CD14-positive monocyte (primary cell): ENCODE measurements around the gene AOAH. TPM values are rescaled to one million over a fixed set of nuclear protein-coding genes. Genes with fewer than 3 reads are reported as not detected.
"Not testable (repeated sequence)": the region's sequence is repeated elsewhere in the genome, so short reads cannot be mapped to it uniquely, and the experiment has no call there.

Experiments
- DNase-seq, 3 donors: peaks; one replicate each; pipeline ENCODE4 v3.0.0-alpha.2; 2011 to 2022
- H2AFZ ChIP-seq: 2 replicates; pipeline ENCODE4 v1.6.0; 2012; ENCODE audit warnings: mild to moderate bottlenecking, low read depth, low read length, inconsistent platforms; ENCODE audit not compliant: insufficient read depth, poor library complexity, severe bottlenecking
- H3K27ac ChIP-seq, 2 donors: 1 replicate in 1 of 2; 2 replicates in 1 of 2; pipeline ENCODE4 v1.5.1; 2012 to 2013; ENCODE audit warnings: low read length in 2 of 2, control low read depth in 1 of 2, inconsistent platforms in 1 of 2, low read depth in 1 of 2, mild to moderate bottlenecking in 1 of 2
- H3K27me3 ChIP-seq, 2 donors: one replicate each; pipeline versions ENCODE4 v1.6.0 to v1.6.1; 2011 to 2013; ENCODE audit warnings: low read length in 2 of 2; ENCODE audit not compliant: control insufficient read depth in 2 of 2, insufficient read depth in 2 of 2
- H3K36me3 ChIP-seq, 2 donors: replicated peaks in 1 of 2; 1 replicate in 1 of 2; 2 replicates in 1 of 2; pipeline versions ENCODE4 v1.5.1 to v1.6.1; 2012 to 2013; ENCODE audit warnings: low read length in 2 of 2, control low read depth in 1 of 2, inconsistent platforms in 1 of 2, mild to moderate bottlenecking in 1 of 2; ENCODE audit not compliant: insufficient read depth in 2 of 2, control insufficient read depth in 1 of 2
- H3K4me1 ChIP-seq, 2 donors: 1 replicate in 1 of 2; 2 replicates in 1 of 2; pipeline versions ENCODE4 v1.5.1 to v1.6.1; 2012 to 2013; ENCODE audit warnings: low read length in 2 of 2, control low read depth in 1 of 2, inconsistent platforms in 1 of 2, mild to moderate bottlenecking in 1 of 2, moderate library complexity in 1 of 2; ENCODE audit not compliant: insufficient read depth in 2 of 2, control insufficient read depth in 1 of 2
- H3K4me2 ChIP-seq: replicated peaks from 2 replicates; pipeline ENCODE3; 2012; ENCODE audit warnings: low read length, moderate library complexity, mild to moderate bottlenecking; ENCODE audit not compliant: poor library complexity, severe bottlenecking; ENCODE audit errors: extremely low read depth
- H3K4me3 ChIP-seq, 3 experiments: fragments of 200-600 bp in 1 of 3; sonication (generic) in 1 of 3; replicated peaks in 1 of 3; 1 replicate in 2 of 3; 2 replicates in 1 of 3; pipeline ENCODE4 v1.5.1; 2011 to 2013; ENCODE audit warnings: low read length in 3 of 3, mild to moderate bottlenecking in 3 of 3, control low read depth in 2 of 3, low read depth in 2 of 3, inconsistent platforms in 1 of 3, moderate library complexity in 1 of 3
- H3K79me2 ChIP-seq: 2 replicates; pipeline ENCODE4 v1.6.0; 2012; ENCODE audit warnings: mild to moderate bottlenecking, control low read depth, inconsistent platforms, low read length, moderate library complexity; ENCODE audit not compliant: insufficient read depth
- H3K9ac ChIP-seq: 2 replicates; pipeline ENCODE4 v1.6.0; 2017; ENCODE audit warnings: low read length, mild to moderate bottlenecking; ENCODE audit not compliant: insufficient read depth, poor library complexity, severe bottlenecking
- H3K9me3 ChIP-seq, 2 donors: replicated peaks in 1 of 2; 1 replicate in 1 of 2; 2 replicates in 1 of 2; pipeline versions ENCODE4 v1.5.1 to v1.6.1; 2012 to 2013; ENCODE audit warnings: low read length in 2 of 2, control low read depth in 1 of 2; ENCODE audit not compliant: control insufficient read depth in 1 of 2, insufficient read depth in 1 of 2
- H4K20me1 ChIP-seq: 2 replicates; pipeline ENCODE4 v1.6.0; 2012; ENCODE audit warnings: mild to moderate bottlenecking, low read length, control low read depth, moderate library complexity; ENCODE audit not compliant: insufficient read depth
- H3K27ac Mint-ChIP-seq, 7 donors: one replicate each; pipeline ENCODE4 v1.8.0; 2020; ENCODE audit warnings: mild to moderate bottlenecking in 7 of 7, mixed read lengths in 7 of 7, moderate library complexity in 6 of 7, inconsistent platforms in 2 of 7
- H3K27me3 Mint-ChIP-seq, 3 donors: one replicate each; pipeline ENCODE4 v1.8.0; 2021 to 2022; ENCODE audit warnings: low read depth in 3 of 3, mild to moderate bottlenecking in 3 of 3, mixed read lengths in 3 of 3, moderate library complexity in 3 of 3, inconsistent platforms in 1 of 3
- H3K36me3 Mint-ChIP-seq, 2 donors: one replicate each; pipeline ENCODE4 v1.8.0; 2020; ENCODE audit warnings: mixed read lengths in 2 of 2, inconsistent platforms in 1 of 2, mild to moderate bottlenecking in 1 of 2
- H3K4me1 Mint-ChIP-seq: one replicate; pipeline ENCODE4 v1.8.0; 2020; ENCODE audit warnings: mild to moderate bottlenecking, mixed read lengths
- H3K4me3 Mint-ChIP-seq, 2 donors: one replicate each; pipeline ENCODE4 v1.8.0; 2020; ENCODE audit warnings: mild to moderate bottlenecking in 2 of 2, mixed read lengths in 2 of 2, moderate library complexity in 1 of 2
- H3K9me3 Mint-ChIP-seq, 7 donors: one replicate each; pipeline ENCODE4 v1.8.0; 2020 to 2022; ENCODE audit warnings: mixed read lengths in 7 of 7, mild to moderate bottlenecking in 6 of 7, moderate library complexity in 6 of 7, inconsistent platforms in 2 of 7
- WGBS: methylation state at CpG from one replicate; pipeline ENCODE4 v1.1.5; 2013; ENCODE audit warnings: missing lambda C conversion rate; ENCODE audit not compliant: insufficient coverage; 5-methylcytosine and 5-hydroxymethylcytosine counted together
- intact Hi-C, 2 donors: fragments of 100-400 bp; cut with micrococcal nuclease; formaldehyde crosslinking; loops; one replicate each; pipeline versions ENCODE4 v1.15.0 to v1.15.1; 2023
- polyA plus RNA-seq, 3 donors: library from polyadenylated mRNA; depleted of rRNA in 1 of 3; unstranded in 2 of 3; stranded (reverse) in 1 of 3; fragments of 300-500 nt in 2 of 3; fragments of >200 nt in 1 of 3; fragmentation: Illumina TruSeq in 2 of 3; gene quantifications; 1 replicate in 2 of 3; 2 replicates in 1 of 3; pipeline ENCODE4 v1.2.3, GENCODE V29; 2012 to 2021
- TF ChIP-seq, protein P1 (sequence below): fragments of 200-600 bp; IDR thresholded peaks from one replicate; pipeline ENCODE4 v1.8.0; 2022; ENCODE audit warnings: antibody characterized with exemption, mild to moderate bottlenecking

AOAH gene
- polyA plus RNA-seq, 3 donors, result 305 to 467 (median 349) TPM

DNA sequence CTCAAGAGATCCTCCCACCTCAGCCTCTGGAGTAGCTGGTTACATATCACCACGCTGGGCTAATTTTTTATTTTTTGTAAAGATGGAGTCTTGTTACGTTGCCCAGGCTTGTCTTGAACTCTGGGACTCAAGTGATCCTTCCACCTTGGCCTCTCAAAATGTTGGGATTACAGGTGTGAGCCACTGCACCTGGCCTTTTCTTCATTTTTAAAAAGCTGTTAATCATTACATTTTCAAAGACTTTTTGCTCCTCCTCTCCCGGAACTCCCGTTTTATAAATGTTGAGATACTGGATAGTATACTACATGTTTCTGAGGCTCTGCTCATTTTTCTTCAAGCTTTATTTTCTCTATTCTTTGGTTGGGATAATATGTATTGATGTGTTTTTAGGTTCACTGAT, 16.4 kb downstream of the AOAH start:
- Histone ChIP-seq H3K9me3 (peaks cover 0 to 8% of the 10 kb centered on the region in 2 donors), H3K4me1 (peaks cover 9 to 24% of the 10 kb centered on the region in 2 donors), H3K79me2 (peaks cover 100% of the 10 kb centered on the region), H2AFZ (no peak overlapping the region), H3K4me2 (no peak overlapping the region), H3K36me3 (peaks cover 29 to 71% of the 10 kb centered on the region in 2 donors), H3K9ac (no peak overlapping the region), H4K20me1 (peaks cover 98% of the 10 kb centered on the region), H3K27me3 (no peaks in the 10 kb centered on the region), H3K4me3 (no peak overlapping the region), H3K27ac (no peak overlapping the region)
- peaks cover 75% of the 10 kb centered on the region for H3K4me1 Mint-ChIP-seq
- H3K36me3 Mint-ChIP-seq, result peaks cover 77 to 89% of the 10 kb centered on the region in 2 donors
- peak overlapping the region in 6 of 7 donors; percentile 8 to 83 (median 56) for H3K27ac Mint-ChIP-seq
- H3K27me3 Mint-ChIP-seq, result no peaks in the 10 kb centered on the region
- H3K4me3 Mint-ChIP-seq, result no peak overlapping the region
- WGBS, result 100% methylated on average over 1 of the region's 4 CpGs
- no peak for DNase-seq
- intact Hi-C loops, result no loop called here
- H3K9me3 Mint-ChIP-seq, result peaks cover 3 to 16% (median 11%) of the 10 kb centered on the region in 7 donors
- TF ChIP-seq, protein P1, sequence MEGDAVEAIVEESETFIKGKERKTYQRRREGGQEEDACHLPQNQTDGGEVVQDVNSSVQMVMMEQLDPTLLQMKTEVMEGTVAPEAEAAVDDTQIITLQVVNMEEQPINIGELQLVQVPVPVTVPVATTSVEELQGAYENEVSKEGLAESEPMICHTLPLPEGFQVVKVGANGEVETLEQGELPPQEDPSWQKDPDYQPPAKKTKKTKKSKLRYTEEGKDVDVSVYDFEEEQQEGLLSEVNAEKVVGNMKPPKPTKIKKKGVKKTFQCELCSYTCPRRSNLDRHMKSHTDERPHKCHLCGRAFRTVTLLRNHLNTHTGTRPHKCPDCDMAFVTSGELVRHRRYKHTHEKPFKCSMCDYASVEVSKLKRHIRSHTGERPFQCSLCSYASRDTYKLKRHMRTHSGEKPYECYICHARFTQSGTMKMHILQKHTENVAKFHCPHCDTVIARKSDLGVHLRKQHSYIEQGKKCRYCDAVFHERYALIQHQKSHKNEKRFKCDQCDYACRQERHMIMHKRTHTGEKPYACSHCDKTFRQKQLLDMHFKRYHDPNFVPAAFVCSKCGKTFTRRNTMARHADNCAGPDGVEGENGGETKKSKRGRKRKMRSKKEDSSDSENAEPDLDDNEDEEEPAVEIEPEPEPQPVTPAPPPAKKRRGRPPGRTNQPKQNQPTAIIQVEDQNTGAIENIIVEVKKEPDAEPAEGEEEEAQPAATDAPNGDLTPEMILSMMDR, result no peak

DNA sequence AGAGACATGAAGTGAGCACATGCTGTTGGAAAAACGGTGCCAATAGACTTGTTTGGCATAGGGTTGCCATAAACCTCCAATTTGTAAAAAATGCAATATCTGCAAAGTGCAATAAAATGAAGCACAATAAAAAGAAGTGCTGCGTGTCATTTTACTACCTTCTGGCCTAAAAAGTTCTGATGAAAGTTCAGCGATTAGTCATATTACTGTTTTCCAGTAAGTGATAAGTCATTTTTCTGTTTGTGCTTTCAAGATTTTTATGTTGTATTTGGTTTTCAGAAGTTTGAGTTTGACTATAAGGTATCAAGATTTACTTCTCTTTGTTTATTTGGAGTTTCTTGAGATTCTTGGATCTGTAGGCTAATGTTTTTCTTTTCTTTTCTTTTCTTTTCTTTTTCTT, 16.8 kb downstream of the AOAH start:
- Histone ChIP-seq H3K79me2 (peaks cover 100% of the 10 kb centered on the region), H3K36me3 (peaks cover 29 to 71% of the 10 kb centered on the region in 2 donors), H3K9ac (no peak overlapping the region), H3K4me1 (peaks cover 9 to 22% of the 10 kb centered on the region in 2 donors), H3K9me3 (peaks cover 0 to 8% of the 10 kb centered on the region in 2 donors), H3K4me2 (no peak overlapping the region), H2AFZ (no peak overlapping the region), H3K27ac (no peak overlapping the region), H3K4me3 (no peak overlapping the region), H4K20me1 (peaks cover 100% of the 10 kb centered on the region), H3K27me3 (no peaks in the 10 kb centered on the region)
- Mint-ChIP-seq H3K4me1 (peaks cover 75% of the 10 kb centered on the region), H3K9me3 (peaks cover 3 to 16% (median 11%) of the 10 kb centered on the region in 7 donors), H3K36me3 (peaks cover 78 to 91% of the 10 kb centered on the region in 2 donors), H3K4me3 (no peak overlapping the region), H3K27ac (peak overlapping the region in 5 of 7 donors; percentile 8 to 83 (median 40)), H3K27me3 (no peaks in the 10 kb centered on the region)
- no peak for DNase-seq
- TF ChIP-seq, protein P1, result no peak
- 100% methylated on average over 2 of the region's 3 CpGs for WGBS
- intact Hi-C loops, result no loop called here

DNA sequence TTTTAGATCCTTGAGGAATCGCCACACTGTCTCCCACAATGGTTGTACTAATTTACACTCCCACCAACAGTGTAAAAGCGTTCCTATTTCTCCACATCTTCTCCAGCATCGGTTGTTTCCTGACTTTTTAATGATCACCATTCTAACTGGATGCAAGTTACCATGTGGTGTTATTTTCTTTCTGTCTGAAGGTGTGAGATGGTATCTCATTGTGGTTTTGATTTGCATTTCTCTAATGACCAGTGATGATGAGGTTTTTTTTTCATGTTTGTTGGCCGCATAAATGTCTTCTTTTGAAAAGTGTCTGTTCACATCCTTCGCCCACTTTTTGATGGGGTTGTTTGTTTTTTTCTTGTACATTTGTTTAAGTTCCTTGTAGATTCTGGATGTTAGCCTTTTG, 20.4 kb downstream of the AOAH start:
- H3K9ac ChIP-seq, H2AFZ ChIP-seq, H3K4me3 ChIP-seq, intact Hi-C loops, H3K4me3 Mint-ChIP-seq, DNase-seq, H3K27me3 Mint-ChIP-seq, H3K27me3 ChIP-seq, H3K4me2 ChIP-seq, H3K27ac ChIP-seq, H3K9me3 ChIP-seq: not testable (repeated sequence)
- Histone ChIP-seq H3K36me3 (peaks cover 3 to 36% of the 10 kb centered on the region in 2 donors), H3K4me1 (peaks cover 0 to 19% of the 10 kb centered on the region in 2 donors), H4K20me1 (peaks cover 99% of the 10 kb centered on the region), H3K79me2 (peaks cover 100% of the 10 kb centered on the region)
- Mint-ChIP-seq H3K27ac (peak overlapping the region in 2 of 7 donors; percentile 42 to 44), H3K4me1 (peaks cover 63% of the 10 kb centered on the region), H3K36me3 (peaks cover 57 to 68% of the 10 kb centered on the region in 2 donors), H3K9me3 (peaks cover 3 to 16% (median 10%) of the 10 kb centered on the region in 7 donors)
- no CpG with 5 or more reads among the region's 5 CpGs for WGBS
